Naive thymus-derived CD4-positive, alpha-beta T cell (primary cell): ENCODE results near the gene RGS18. TPM values are rescaled to one million over a fixed set of nuclear protein-coding genes. Genes with fewer than 3 reads are reported as not detected.
A peak's percentile ranks its signal among the peaks of the same experiment; 100 is the strongest.

Experiments used
- ATAC-seq: fragments of 150-1000 bp; cut with Tn5 transposase; 2 replicates; pipeline ENCODE4 v1.10.0; 2021; ENCODE audit warnings: mild to moderate bottlenecking, moderate library complexity
- CTCF ChIA-PET: fragments of 350-600 bp; sonication (Branson Sonifier 250); formaldehyde crosslinking; loops from one replicate; lab custom pipeline; 2021; ENCODE audit warnings: antibody characterized with exemption; lab: Charles Lee
- POLR2A ChIA-PET: fragments of 350-600 bp; sonication (Branson Sonifier 250); formaldehyde crosslinking; loops from one replicate; lab custom pipeline; 2021; ENCODE audit warnings: antibody characterized with exemption, inconsistent platforms; lab: Charles Lee
- DNase-seq, 9 donors: peaks; one replicate each; pipeline versions ENCODE4 v3.0.0 to v3.0.0-alpha.2; 2020 to 2022; ENCODE audit warnings: mixed read lengths in 1 of 9
- H3K27ac ChIP-seq: one replicate; pipeline ENCODE4 v1.7.0; 2013; ENCODE audit warnings: mild to moderate bottlenecking, low read depth, low read length, moderate library complexity
- H3K27me3 ChIP-seq, 2 donors: one replicate each; pipeline ENCODE4 v1.7.0; 2013; ENCODE audit warnings: low read length in 2 of 2, mild to moderate bottlenecking in 2 of 2, moderate library complexity in 2 of 2; ENCODE audit not compliant: control insufficient read depth in 2 of 2, insufficient read depth in 2 of 2
- H3K36me3 ChIP-seq, 3 experiments: 1 replicate in 2 of 3; 2 replicates in 1 of 3; pipeline ENCODE4 v1.7.0; 2013; ENCODE audit warnings: low read length in 3 of 3, mild to moderate bottlenecking in 3 of 3, moderate library complexity in 1 of 3; ENCODE audit not compliant: insufficient read depth in 3 of 3, control insufficient read depth in 2 of 3
- H3K4me1 ChIP-seq, 2 donors: one replicate each; pipeline ENCODE4 v1.7.0; 2013; ENCODE audit warnings: low read length in 2 of 2, mild to moderate bottlenecking in 2 of 2, moderate library complexity in 1 of 2; ENCODE audit not compliant: control insufficient read depth in 2 of 2, insufficient read depth in 2 of 2
- H3K4me3 ChIP-seq: 2 replicates; pipeline ENCODE4 v1.7.0; 2013; ENCODE audit warnings: mild to moderate bottlenecking, low read length
- H3K9me3 ChIP-seq, 3 experiments: 1 replicate in 2 of 3; 2 replicates in 1 of 3; pipeline ENCODE4 v1.7.0; 2013; ENCODE audit warnings: low read length in 3 of 3; ENCODE audit not compliant: control insufficient read depth in 2 of 3
- H3K27ac Mint-ChIP-seq, 9 donors: one replicate each; pipeline ENCODE4 v1.8.0; 2020 to 2022; ENCODE audit warnings: mixed read lengths in 9 of 9, mild to moderate bottlenecking in 8 of 9, moderate library complexity in 5 of 9, inconsistent platforms in 2 of 9
- H3K27me3 Mint-ChIP-seq, 5 donors: one replicate each; pipeline ENCODE4 v1.8.0; 2021 to 2022; ENCODE audit warnings: mixed read lengths in 5 of 5, mild to moderate bottlenecking in 1 of 5
- H3K36me3 Mint-ChIP-seq, 5 donors: one replicate each; pipeline ENCODE4 v1.8.0; 2020 to 2022; ENCODE audit warnings: mixed read lengths in 5 of 5, mild to moderate bottlenecking in 3 of 5, inconsistent platforms in 1 of 5
- H3K4me1 Mint-ChIP-seq, 7 donors: one replicate each; pipeline ENCODE4 v1.8.0; 2020 to 2022; ENCODE audit warnings: mixed read lengths in 7 of 7, mild to moderate bottlenecking in 3 of 7, inconsistent platforms in 1 of 7
- H3K4me3 Mint-ChIP-seq, 10 donors: one replicate each; pipeline ENCODE4 v1.8.0; 2020 to 2022; ENCODE audit warnings: mild to moderate bottlenecking in 10 of 10, mixed read lengths in 10 of 10, moderate library complexity in 6 of 10, inconsistent platforms in 2 of 10
- H3K9me3 Mint-ChIP-seq, 11 donors: one replicate each; pipeline ENCODE4 v1.8.0; 2020 to 2022; ENCODE audit warnings: mixed read lengths in 11 of 11, mild to moderate bottlenecking in 4 of 11, inconsistent platforms in 1 of 11, moderate library complexity in 1 of 11
- intact Hi-C, 2 donors: fragments of 100-400 bp; cut with micrococcal nuclease; formaldehyde crosslinking; loops; one replicate each; pipeline ENCODE4 v1.15.1; 2023
- polyA plus RNA-seq, 2 donors: library from polyadenylated mRNA; unstranded; fragments of 300-500 nt; fragmentation: Illumina TruSeq; gene quantifications; one replicate each; pipeline ENCODE4 v1.2.3, GENCODE V29; 2021
- total RNA-seq, 6 experiments: library from RNA in 5 of 6; stranded (reverse) in 5 of 6; gene quantifications; 1 replicate in 5 of 6; 2 replicates in 1 of 6; pipeline ENCODE4 v1.2.3 and lab custom pipeline; 2021 to 2026

The RGS18 gene
- 10 to 100 TPM in 1 of 5 experiments, 1 to 10 TPM in 1, under 1 TPM in 2, not detected in 1; 0.16 to 22.3 (median 1.3) TPM for total RNA-seq
- polyA plus RNA-seq, result under 1 TPM in 1 of 2 donors, not detected in 1; 0.08 TPM
- total RNA-seq (lab: John Stamatoyannopoulos, UW), result not detected

- Histone ChIP-seq H3K27ac (no peak within 1 kb of the TSS), H3K36me3 (no peaks in the 10 kb centered on the region), H3K4me1 (no peaks in the 10 kb centered on the region), H3K27me3 (no peaks in the 10 kb centered on the region), H3K9me3 (no peaks in the 10 kb centered on the region), H3K4me3 (no peak within 1 kb of the TSS)
- DNase-seq (no peak), ATAC-seq (peak; percentile 85)
- no peaks in the 10 kb centered on the region for H3K36me3 Mint-ChIP-seq
- ChIA-PET POLR2A (no interaction called here), CTCF (no interaction called here)
- H3K27ac Mint-ChIP-seq, result no peak within 1 kb of the TSS
- H3K4me3 Mint-ChIP-seq, result no peak within 1 kb of the TSS
- peaks cover 0 to 3% (median 0%) of the 10 kb centered on the region in 7 donors for H3K4me1 Mint-ChIP-seq
- intact Hi-C loops, result no loop called here
- peaks cover 0 to 8% (median 0%) of the 10 kb centered on the region in 11 donors for H3K9me3 Mint-ChIP-seq
- H3K27me3 Mint-ChIP-seq, result no peaks in the 10 kb centered on the region
Measured at GRCh38 chr1:192158181-192158580, at the start of gene RGS18. Gene RGS18, plus strand, starts transcription at chr1:192158462. Its CDS starts 176 bp downstream, at chr1:192158638.

DNA sequence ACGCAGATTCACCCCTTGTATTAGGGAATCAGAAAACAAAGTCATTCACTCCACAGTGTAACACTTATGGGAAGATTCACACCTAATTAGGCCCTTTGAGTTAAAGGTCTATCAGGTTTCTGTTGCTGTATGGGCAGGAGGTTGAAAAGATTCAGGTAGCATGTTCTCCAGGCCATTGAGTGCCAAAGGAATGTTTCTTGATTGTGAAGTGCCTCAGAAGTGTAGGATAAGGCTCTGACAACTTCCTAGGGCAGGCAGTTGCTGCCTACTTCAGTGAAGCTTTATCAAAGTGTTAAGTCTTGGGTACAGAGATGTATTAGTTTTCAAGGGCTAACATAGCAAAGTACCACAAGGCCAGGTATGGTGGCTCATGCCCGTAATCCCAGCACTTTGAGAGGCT lies 48.7 kb upstream of the RGS18 start:
- no peak overlapping the region for H3K4me3 ChIP-seq
- H3K36me3 ChIP-seq, result no peaks in the 10 kb centered on the region
- Mint-ChIP-seq H3K4me3 (no peak overlapping the region), H3K9me3 (peaks cover 0 to 15% (median 0%) of the 10 kb centered on the region in 11 donors), H3K27ac (no peak overlapping the region), H3K27me3 (no peaks in the 10 kb centered on the region), H3K36me3 (no peaks in the 10 kb centered on the region), H3K4me1 (no peaks in the 10 kb centered on the region)
- intact Hi-C loops, result no loop called here
- no peaks in the 10 kb centered on the region for H3K9me3 ChIP-seq
- ChIA-PET CTCF (no interaction called here), POLR2A (no interaction called here)
- no peak overlapping the region for H3K27ac ChIP-seq
- ATAC-seq (no peak), DNase-seq (no peak)
- no peaks in the 10 kb centered on the region for H3K27me3 ChIP-seq
- H3K4me1 ChIP-seq, result no peaks in the 10 kb centered on the region

DNA sequence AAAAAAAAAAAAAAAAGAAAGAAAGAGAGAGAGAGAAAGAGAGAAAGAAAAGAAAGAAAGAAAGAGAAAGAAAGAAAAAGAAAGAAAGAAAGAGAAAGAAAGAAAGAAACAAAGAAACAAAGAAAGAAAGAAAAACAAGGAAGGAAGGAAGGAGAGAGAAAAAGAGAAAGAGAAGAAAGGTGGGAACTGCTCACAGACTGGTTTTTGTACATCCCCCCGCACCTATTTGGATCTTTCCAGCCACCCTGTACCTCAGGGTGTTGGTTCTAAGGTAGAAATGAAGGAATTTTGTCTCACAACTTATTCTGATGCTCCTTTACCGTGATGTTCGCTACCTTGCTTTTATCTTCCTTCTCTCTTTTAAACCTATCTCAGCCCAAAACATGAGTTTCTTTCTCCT lies 43.3 kb upstream of the RGS18 start:
- Histone ChIP-seq H3K36me3 (no peaks in the 10 kb centered on the region), H3K4me3 (no peak overlapping the region), H3K4me1 (no peaks in the 10 kb centered on the region), H3K27ac (no peak overlapping the region), H3K27me3 (no peaks in the 10 kb centered on the region), H3K9me3 (no peaks in the 10 kb centered on the region)
- Mint-ChIP-seq H3K36me3 (peaks cover 0 to 3% (median 0%) of the 10 kb centered on the region in 5 donors), H3K4me3 (no peak overlapping the region), H3K4me1 (no peaks in the 10 kb centered on the region), H3K9me3 (peaks cover 0 to 31% (median 4%) of the 10 kb centered on the region in 11 donors), H3K27me3 (no peaks in the 10 kb centered on the region), H3K27ac (no peak overlapping the region)
- no peak for DNase-seq
- intact Hi-C loops, result no loop called here
- ATAC-seq, result no peak
- ChIA-PET POLR2A (no interaction called here), CTCF (no interaction called here)

DNA sequence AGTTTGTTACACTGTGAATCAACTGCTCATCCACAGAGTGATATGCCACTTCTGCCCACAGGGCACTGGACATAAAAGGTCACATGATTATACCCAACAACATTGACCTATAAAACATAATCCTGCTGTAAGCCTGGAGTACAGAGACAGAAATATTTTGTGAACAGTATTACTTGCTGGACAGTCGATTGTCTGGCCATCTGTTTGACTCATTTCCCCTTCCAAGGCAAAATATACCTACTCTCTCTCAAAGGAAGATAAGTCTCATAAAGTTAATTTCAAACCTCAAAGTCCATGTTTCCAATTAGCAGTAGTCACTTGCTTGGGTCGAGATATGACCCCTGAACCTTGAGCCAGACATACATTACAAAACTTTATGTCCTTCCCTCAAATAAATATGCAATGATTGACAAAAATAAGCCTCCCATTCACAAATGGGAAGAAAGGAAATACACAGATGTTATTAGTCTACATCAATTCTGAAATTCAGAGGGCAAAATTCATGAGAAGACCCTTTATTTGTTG lies 39.3 kb upstream of the RGS18 start:
- Mint-ChIP-seq H3K9me3 (peaks cover 0 to 21% (median 4%) of the 10 kb centered on the region in 11 donors), H3K4me1 (no peaks in the 10 kb centered on the region), H3K4me3 (no peak overlapping the region), H3K27me3 (no peaks in the 10 kb centered on the region), H3K36me3 (peaks cover 0 to 3% (median 0%) of the 10 kb centered on the region in 5 donors), H3K27ac (no peak overlapping the region)
- Histone ChIP-seq H3K36me3 (no peaks in the 10 kb centered on the region), H3K4me3 (no peak overlapping the region), H3K27me3 (no peaks in the 10 kb centered on the region), H3K27ac (no peak overlapping the region), H3K4me1 (no peaks in the 10 kb centered on the region), H3K9me3 (no peaks in the 10 kb centered on the region)
- ChIA-PET CTCF (interaction anchor here (0.5 to 0.6 kb wide), 2 partner anchors 20 to 36 kb away, joined by 3 read pairs; no protein-coding TSS in a partner anchor), POLR2A (no interaction called here)
- intact Hi-C loops, result no loop called here
- ATAC-seq (no peak), DNase-seq (no peak)

- Mint-ChIP-seq H3K4me1 (no peaks in the 10 kb centered on the region), H3K9me3 (peaks cover 0 to 15% (median 4%) of the 10 kb centered on the region in 11 donors), H3K36me3 (peaks cover 0 to 3% (median 0%) of the 10 kb centered on the region in 5 donors), H3K4me3 (no peak overlapping the region), H3K27me3 (no peaks in the 10 kb centered on the region), H3K27ac (no peak overlapping the region)
- DNase-seq, result no peak
- H3K4me1 ChIP-seq, result no peaks in the 10 kb centered on the region
- H3K36me3 ChIP-seq, result no peaks in the 10 kb centered on the region
- CTCF ChIA-PET, result no interaction called here
- no peaks in the 10 kb centered on the region for H3K27me3 ChIP-seq
- POLR2A ChIA-PET, result no interaction called here
- H3K4me3 ChIP-seq, result no peak overlapping the region
- intact Hi-C loops, result no loop called here
- no peak for ATAC-seq
- no peaks in the 10 kb centered on the region for H3K9me3 ChIP-seq
- H3K27ac ChIP-seq, result no peak overlapping the region
Measured at GRCh38 chr1:192119701-192120100, 38.6 kb upstream of the RGS18 start.

- H3K4me3 ChIP-seq, result no peak overlapping the region
- ChIA-PET CTCF (no interaction called here), POLR2A (no interaction called here)
- Mint-ChIP-seq H3K27ac (no peak overlapping the region), H3K27me3 (no peaks in the 10 kb centered on the region), H3K36me3 (no peaks in the 10 kb centered on the region), H3K4me1 (no peaks in the 10 kb centered on the region), H3K9me3 (peaks cover 0 to 5% (median 0%) of the 10 kb centered on the region in 11 donors), H3K4me3 (no peak overlapping the region)
- intact Hi-C loops, result no loop called here
- H3K4me1 ChIP-seq, result no peaks in the 10 kb centered on the region
- H3K9me3 ChIP-seq, result no peaks in the 10 kb centered on the region
- DNase-seq, result no peak
- H3K36me3 ChIP-seq, result no peaks in the 10 kb centered on the region
- H3K27me3 ChIP-seq, result no peaks in the 10 kb centered on the region
- no peak overlapping the region for H3K27ac ChIP-seq
- no peak for ATAC-seq
Measured at GRCh38 chr1:192122668-192123067, 35.6 kb upstream of the RGS18 start.

GRCh38 chr1:192123212-192123611 lies 35.0 kb upstream of the RGS18 start:
- Histone ChIP-seq H3K4me1 (no peaks in the 10 kb centered on the region), H3K27ac (no peak overlapping the region), H3K36me3 (no peaks in the 10 kb centered on the region), H3K27me3 (no peaks in the 10 kb centered on the region), H3K4me3 (no peak overlapping the region), H3K9me3 (no peaks in the 10 kb centered on the region)
- ChIA-PET POLR2A (no interaction called here), CTCF (no interaction called here)
- Mint-ChIP-seq H3K4me3 (no peak overlapping the region), H3K4me1 (no peaks in the 10 kb centered on the region), H3K27ac (no peak overlapping the region), H3K27me3 (no peaks in the 10 kb centered on the region), H3K9me3 (peaks cover 0 to 5% (median 0%) of the 10 kb centered on the region in 11 donors), H3K36me3 (no peaks in the 10 kb centered on the region)
- intact Hi-C loops, result no loop called here
- DNase-seq (no peak), ATAC-seq (no peak)
